GM19467 (cell line): ENCODE measurements around the gene FTO.

Experiments
- ATAC-seq: cut with Tn5 transposase; IDR thresholded peaks from one replicate; pipeline ENCODE4 v1.9.1; 2021; ENCODE audit warnings: mild to moderate bottlenecking, moderate library complexity; ENCODE audit not compliant: unreplicated experiment

Gene FTO

GRCh38 chr16:53780051-53780450 is 76.1 kb downstream of the FTO start:
- ATAC-seq = no peak

DNA sequence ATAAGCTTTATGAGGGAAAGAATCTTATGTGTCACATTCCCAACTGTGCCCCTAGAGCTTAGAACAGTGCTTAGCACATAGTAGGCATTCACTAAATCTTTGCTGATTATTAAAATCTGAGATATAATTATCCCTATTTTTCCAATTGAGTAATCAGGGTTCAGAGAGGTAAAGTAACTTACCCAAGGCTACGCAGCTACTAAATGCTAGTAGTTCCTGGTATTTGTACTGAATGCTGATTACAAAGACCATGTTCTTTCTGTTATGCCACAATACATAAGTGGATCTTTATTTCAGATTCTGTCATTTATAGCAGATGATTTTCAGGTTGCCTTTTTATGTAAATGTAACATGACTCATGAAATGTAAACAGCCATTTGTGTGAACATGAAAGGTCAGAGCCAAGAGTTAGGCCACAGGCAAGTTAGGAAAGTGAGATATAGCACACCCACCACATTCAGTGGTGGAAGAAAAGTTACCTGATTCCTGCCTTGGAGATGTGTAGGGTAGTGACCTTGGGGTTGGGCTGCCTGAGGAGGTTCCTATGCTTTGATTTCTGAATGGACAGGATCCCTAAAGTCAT is 77.2 kb downstream of the FTO start:
- ATAC-seq = no peak

DNA sequence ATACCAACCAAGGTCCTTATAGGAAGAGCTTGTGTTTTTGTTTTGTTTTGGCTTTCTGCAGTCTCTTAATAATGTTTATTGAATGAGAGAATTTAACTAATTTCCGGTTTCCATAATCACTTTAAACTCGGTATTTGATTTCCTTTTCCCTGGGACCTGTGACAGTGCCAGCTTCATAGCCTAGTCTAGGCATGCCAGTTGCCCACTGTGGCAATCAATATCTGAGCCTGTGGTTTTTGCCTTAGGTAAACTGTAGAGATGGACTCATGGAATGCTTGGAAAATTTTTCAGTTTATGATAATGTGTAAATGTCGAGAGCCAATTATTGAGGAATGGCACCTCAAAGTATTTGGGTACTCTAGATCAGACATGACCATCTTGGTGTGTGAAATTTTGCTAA is 78.2 kb downstream of the FTO start:
- ATAC-seq = no peak

DNA sequence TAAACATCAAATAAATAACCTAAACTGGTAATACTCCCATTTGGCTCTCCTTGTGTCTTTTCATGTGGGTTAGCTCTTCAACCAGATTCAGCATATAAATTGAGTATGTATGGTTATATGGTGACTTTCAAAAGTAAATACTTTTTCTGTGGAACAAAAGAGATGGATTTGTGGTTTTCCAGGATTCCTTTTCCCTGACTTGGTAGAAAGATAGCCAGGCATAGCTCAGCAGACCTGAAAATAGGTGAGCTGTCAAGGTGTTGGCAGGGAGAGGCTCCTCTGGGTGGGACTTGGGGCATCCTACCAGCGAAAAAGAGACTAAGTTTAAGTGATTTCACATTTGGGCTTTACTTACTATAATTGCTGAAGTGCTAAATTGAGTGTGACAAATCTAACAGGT is 80.3 kb downstream of the FTO start:
- no peak for ATAC-seq

GRCh38 chr16:53785044-53785443 is 81.1 kb downstream of the FTO start:
- no peak for ATAC-seq

DNA sequence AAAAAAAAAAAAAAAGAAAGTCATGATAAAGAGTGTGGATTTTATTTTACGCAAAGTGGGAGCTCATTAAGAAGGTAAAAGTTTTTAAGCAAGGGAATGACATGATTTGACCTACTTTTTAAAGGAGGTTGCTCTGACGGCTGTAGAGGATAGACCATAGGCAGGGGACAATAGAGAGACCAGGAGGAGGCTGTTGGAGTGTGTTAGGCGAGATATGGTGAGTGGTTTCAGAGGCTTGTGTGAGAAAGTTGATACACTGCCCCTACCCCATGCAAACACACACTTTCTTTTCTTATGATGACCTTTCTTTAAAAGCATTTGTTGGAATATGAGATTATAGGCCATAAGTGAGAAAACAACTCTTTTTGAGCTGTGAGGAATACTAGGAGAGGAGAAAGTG is 82.0 kb downstream of the FTO start:
- ATAC-seq = no peak

GRCh38 chr16:53787423-53787822 is 83.5 kb downstream of the FTO start:
- ATAC-seq = no peak

DNA sequence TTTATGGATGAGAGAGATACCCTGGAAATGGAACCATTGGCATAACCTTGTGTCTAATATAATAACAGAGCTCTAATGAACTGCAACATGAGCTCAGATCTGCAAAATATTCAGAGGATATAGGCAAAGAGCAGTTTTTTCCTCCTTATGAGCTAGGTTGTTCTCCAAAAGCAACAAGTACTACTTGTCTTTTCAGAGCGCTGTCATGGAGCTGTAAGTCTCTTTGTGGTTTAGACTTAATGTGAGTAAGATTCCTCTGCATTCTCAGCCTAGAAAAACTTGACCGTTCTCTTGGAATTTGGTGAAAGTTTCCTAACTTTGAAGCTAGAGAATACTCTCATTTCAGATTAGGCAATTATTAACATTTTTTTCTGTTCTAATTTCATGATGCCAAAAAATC is 85.2 kb downstream of the FTO start:
- ATAC-seq = no peak

DNA sequence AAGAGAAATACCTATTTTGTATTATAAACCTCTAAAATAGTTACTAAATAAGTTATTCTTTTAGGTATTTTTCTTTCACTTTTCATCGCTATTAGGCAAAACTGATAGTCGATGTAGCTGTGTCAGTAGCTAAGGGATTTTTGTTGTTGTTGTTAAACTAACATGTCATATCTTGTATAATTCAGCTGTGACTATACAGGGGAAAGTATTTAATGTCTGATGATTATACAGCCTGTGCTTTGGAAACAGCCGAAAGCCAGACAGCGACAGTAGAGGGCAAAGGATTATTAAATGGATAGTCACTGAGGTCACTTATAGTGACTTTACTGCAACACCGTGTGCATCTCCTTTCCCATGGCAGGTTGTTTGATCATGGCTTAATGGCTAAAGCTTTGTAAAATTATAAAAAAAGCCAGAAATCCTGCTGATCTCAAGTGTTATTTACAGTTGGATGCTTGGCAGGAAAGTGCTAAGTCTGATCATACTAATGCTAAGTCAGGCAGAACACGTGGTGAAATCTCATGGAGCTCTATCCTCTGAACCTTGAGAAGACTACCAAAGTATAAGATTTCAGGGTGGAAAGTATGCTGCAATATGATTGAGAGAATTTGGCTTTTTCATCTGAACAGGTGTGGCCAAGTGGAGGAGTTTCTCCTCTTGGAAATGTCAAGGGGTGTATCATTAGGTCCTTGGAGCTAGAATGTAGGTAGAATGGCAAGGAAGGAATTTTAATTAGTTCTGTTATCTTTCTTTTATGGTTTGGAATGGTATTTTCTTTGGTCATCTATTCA is 88.4 kb downstream of the FTO start:
- no peak for ATAC-seq

DNA sequence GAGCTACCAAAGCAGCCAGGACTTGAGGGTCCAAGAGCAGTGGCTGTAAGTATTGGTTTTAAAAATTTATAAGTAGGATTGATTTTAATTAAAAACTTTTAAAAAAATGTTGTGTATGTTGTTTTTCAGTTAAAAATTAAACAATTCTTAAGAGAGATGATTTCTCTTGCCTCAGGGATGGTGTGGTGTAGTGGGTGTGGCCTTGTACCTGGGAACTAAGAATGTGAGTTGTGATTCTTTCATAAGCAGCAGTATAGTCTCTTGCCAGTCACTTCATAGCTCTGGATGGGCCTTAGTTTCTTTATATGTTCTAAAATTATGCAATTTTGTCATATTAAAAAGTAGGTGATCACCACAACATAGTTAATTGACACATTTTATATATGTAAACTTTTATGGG is 99.5 kb downstream of the FTO start:
- ATAC-seq = no peak

GRCh38 chr16:53803998-53804397 is 100.0 kb downstream of the FTO start:
- no peak for ATAC-seq

DNA sequence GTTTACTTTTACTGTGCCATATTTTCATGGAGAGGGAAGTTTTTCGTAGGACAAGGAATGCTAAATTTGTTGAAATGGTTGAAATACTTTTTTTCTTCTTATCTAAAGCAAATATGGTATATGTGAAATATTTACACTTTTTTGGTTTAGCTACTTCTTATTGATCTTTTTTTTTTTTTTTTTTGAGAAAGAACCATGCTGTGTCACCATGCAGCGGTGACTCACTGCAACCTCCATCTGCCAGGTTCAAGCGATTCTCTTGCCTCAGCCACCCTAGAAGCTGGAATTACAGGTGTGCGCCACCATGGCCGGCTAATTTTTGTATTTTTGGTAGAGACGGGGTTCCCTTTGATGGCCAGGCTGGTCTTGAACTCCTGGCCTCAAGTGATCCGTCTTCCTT is 100.5 kb downstream of the FTO start:
- no peak for ATAC-seq

- ATAC-seq = no peak
These were observed 101.2 kb downstream of the FTO start for GRCh38 chr16:53805113-53805512.

- ATAC-seq = no peak
These were observed 101.8 kb downstream of the FTO start for GRCh38 chr16:53805752-53806151.

GRCh38 chr16:53809088-53809932 is 105.4 kb downstream of the FTO start:
- no peak for ATAC-seq

DNA sequence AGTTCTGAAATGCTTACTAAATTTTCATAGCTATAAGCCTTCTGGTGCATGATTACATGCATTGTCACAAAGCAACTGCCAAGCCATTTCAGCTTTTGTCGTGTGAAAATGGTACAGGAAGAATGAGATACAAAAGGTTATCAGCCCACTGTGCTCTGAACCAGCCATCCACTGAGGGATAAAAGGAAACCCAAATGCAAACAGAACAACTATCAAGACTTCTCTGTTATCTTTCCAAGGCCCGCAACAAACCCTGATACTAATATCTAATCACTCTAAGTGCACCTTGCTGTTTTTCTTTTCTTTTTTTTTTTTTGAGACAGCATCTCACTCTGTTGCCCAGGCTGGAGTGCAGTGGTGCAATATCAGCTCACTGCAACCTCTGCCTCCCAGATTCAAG is 109.0 kb downstream of the FTO start:
- no peak for ATAC-seq

DNA sequence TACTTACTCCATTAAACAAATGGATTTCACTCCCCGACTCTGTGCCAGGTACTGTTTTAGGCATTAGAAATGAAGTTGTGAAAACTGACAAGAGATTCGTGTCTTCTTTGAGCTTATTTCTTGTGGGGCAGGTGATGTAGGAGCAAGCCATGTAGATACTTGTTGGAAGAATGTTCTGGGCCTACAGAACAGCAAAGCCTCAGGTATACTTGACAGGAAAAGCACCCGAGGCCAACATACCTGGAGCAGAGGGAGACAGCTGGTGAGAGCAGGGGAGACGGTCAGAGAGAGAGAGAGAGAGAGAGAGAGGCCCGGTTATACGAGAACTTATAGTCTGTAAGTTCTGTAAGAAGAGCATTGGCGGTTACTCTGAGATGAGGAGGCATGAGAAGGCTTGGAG is 110.8 kb downstream of the FTO start:
- no peak for ATAC-seq

GRCh38 chr16:53816211-53816836 is 112.4 kb downstream of the FTO start:
- ATAC-seq = no peak

DNA sequence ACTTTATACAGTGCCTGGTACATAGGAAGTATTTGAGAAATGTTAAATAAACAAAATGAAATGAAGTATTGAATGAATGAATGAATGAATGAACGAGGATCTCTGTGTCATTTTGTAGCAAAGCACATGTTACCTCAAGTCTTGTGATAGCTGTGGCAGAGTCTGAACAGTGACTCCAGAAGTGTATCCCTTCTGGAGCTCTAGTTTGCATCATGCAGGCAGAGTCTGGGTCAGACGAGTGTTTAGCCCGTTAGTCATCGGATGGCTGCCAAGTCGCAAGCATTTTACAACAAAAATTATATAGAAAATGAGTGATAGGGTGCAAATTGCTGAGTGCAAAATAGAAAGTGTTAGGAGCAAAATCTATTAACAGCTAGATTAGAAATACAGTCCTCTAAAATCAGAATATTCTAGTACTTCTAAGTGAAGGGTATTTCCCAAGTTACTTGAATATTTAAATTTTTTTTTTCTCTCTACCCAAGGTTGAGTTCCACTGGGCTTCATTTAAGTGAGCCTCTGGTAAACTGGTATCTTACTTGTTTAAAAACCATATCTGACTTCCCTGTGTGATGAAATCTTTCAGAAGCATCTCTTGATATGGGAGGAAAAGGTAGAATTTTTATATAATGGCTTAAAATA is 113.3 kb downstream of the FTO start:
- no peak for ATAC-seq

- ATAC-seq = no peak
These were observed 114.0 kb downstream of the FTO start for GRCh38 chr16:53817812-53818550.
